HCT116 (cell line): Measurements from ENCODE around the gene CUEDC1. TPM values are rescaled to one million over a fixed set of nuclear protein-coding genes. Genes with fewer than 3 reads are reported as not detected.

Experiments
- ATAC-seq: fragments of 200-7000 bp; cut with Tn5 transposase; 2 replicates; pipeline ENCODE4 v1.9.1; 2020; ENCODE audit warnings: mild to moderate bottlenecking, moderate library complexity
- BruUV-seq: library from RNA; stranded (reverse); fragments of 400-500 nt; replicated peaks from 2 replicates; lab custom pipeline; 2021; lab: Mats Ljungman, UMichigan
- CTCF ChIA-PET: fragments of 300-600 bp; sonication (Branson Sonifier 250); formaldehyde crosslinking; loops from one replicate; lab custom pipeline; 2021; ENCODE audit warnings: antibody characterized with exemption; lab: Charles Lee
- POLR2A ChIA-PET: fragments of 300-600, 350-600 bp; sonication (Branson Sonifier 250); formaldehyde crosslinking; loops from one replicate; lab custom pipeline; 2021; ENCODE audit warnings: antibody characterized with exemption; lab: Charles Lee
- RAD21 ChIA-PET, 2 experiments: fragments of 300-600 bp; sonication (Branson Sonifier 250); formaldehyde crosslinking; loops; one replicate each; lab custom pipeline; 2023; ENCODE audit warnings: low total read pairs in 2 of 2; ENCODE audit not compliant: uncharacterized antibody in 2 of 2, unreplicated experiment in 2 of 2, low non-redundant PET in 1 of 2; lab: Charles Lee
- DNase-seq: peaks from one replicate; pipeline ENCODE4 v3.0.0-alpha.2; 2010; ENCODE audit warnings: low read depth, low spot score
- H2AFZ ChIP-seq: fragments of 200-600 bp; shearing (Covaris generic), sonication (generic); 2 replicates; pipeline ENCODE4 v1.6.1; 2017; ENCODE audit warnings: low read depth, mixed run types, mixed read lengths, antibody characterized with exemption, low read length; ENCODE audit not compliant: poor library complexity, severe bottlenecking
- H3K27ac ChIP-seq: 2 replicates; pipeline ENCODE4 v1.5.1; 2012; ENCODE audit warnings: low read depth, low read length
- H3K27me3 ChIP-seq: fragments of 200-600 bp; sonication (generic); 2 replicates; pipeline ENCODE4 v1.6.1; 2016; ENCODE audit warnings: mixed run types, low read length, mixed read lengths; ENCODE audit not compliant: insufficient read depth
- H3K36me3 ChIP-seq, 2 experiments: fragments of 200-500 bp in 1 of 2; fragments of 200-600 bp in 1 of 2; sonication (Bioruptor generic) in 1 of 2; sonication (generic) in 1 of 2; 2 replicates each; pipeline versions ENCODE4 v1.5.1 to v1.6.1; 2014 to 2016; ENCODE audit warnings: low read length in 2 of 2, inconsistent platforms in 1 of 2, mixed read lengths in 1 of 2, mixed run types in 1 of 2; ENCODE audit not compliant: insufficient read depth in 2 of 2, control insufficient read depth in 1 of 2
- H3K4me1 ChIP-seq, 2 experiments: fragments of 200-600 bp in 1 of 2; sonication (generic) in 1 of 2; 2 replicates each; pipeline versions ENCODE4 v1.5.1 to v1.6.1; 2012 to 2017; ENCODE audit warnings: low read length in 2 of 2, inconsistent platforms in 1 of 2, mild to moderate bottlenecking in 1 of 2, mixed read lengths in 1 of 2, mixed run types in 1 of 2, moderate library complexity in 1 of 2; ENCODE audit not compliant: insufficient read depth in 2 of 2, control insufficient read depth in 1 of 2
- H3K4me2 ChIP-seq: fragments of 200-600 bp; sonication (generic); 2 replicates; pipeline ENCODE4 v1.6.1; 2017; ENCODE audit warnings: mixed run types, low read length, mixed read lengths
- H3K4me3 ChIP-seq, 2 experiments: fragments of 200-600 bp in 1 of 2; sonication (generic) in 1 of 2; replicated peaks in 1 of 2; 2 replicates each; pipeline ENCODE4 v1.5.1; 2011 to 2016; ENCODE audit warnings: low read length in 2 of 2, control low read depth in 1 of 2, low read depth in 1 of 2, mild to moderate bottlenecking in 1 of 2, mixed read lengths in 1 of 2, mixed run types in 1 of 2
- H3K79me2 ChIP-seq: fragments of 200-600 bp; sonication (generic); 2 replicates; pipeline ENCODE4 v1.6.1; 2017; ENCODE audit warnings: mild to moderate bottlenecking, mixed run types, low read length, moderate library complexity, mixed read lengths; ENCODE audit not compliant: insufficient read depth
- H3K9ac ChIP-seq: fragments of 200-600 bp; sonication (generic); 2 replicates; pipeline ENCODE4 v1.6.1; 2016; ENCODE audit warnings: low read length, mixed read lengths
- H3K9me2 ChIP-seq: fragments of 200-600 bp; sonication (generic), shearing (Covaris generic); 2 replicates; pipeline ENCODE4 v1.6.1; 2017; ENCODE audit warnings: mixed run types, mild to moderate bottlenecking, moderate library complexity; ENCODE audit not compliant: insufficient read depth
- H3K9me3 ChIP-seq, 2 experiments: fragments of 200-500 bp in 1 of 2; fragments of 200-600 bp in 1 of 2; sonication (Bioruptor generic) in 1 of 2; sonication (generic) in 1 of 2; 2 replicates each; pipeline ENCODE4 v1.6.1; 2014 to 2017; ENCODE audit warnings: low read length in 2 of 2, mixed read lengths in 2 of 2, inconsistent platforms in 1 of 2, low read depth in 1 of 2, mild to moderate bottlenecking in 1 of 2, mixed run types in 1 of 2, moderate library complexity in 1 of 2; ENCODE audit not compliant: control insufficient read depth in 1 of 2, insufficient read depth in 1 of 2
- H4K20me1 ChIP-seq: fragments of 200-600 bp; sonication (generic), shearing (Covaris generic); 2 replicates; pipeline ENCODE4 v1.6.1; 2017; ENCODE audit warnings: mixed run types, mild to moderate bottlenecking, moderate library complexity; ENCODE audit not compliant: insufficient read depth
- CBX3 ChIP-seq: IDR thresholded peaks from 2 replicates; pipeline ENCODE4 v1.6.1; 2012; ENCODE audit warnings: low read depth
- EGR1 ChIP-seq: IDR thresholded peaks from 2 replicates; pipeline ENCODE4 v1.6.1; 2012; ENCODE audit warnings: low read depth
- POLR2A ChIP-seq: IDR thresholded peaks from 2 replicates; pipeline ENCODE4 v1.7.0; 2011; ENCODE audit warnings: borderline replicate concordance; ENCODE audit not compliant: insufficient read depth, insufficient read length; ENCODE audit errors: extremely low read depth
- POLR2AphosphoS5 ChIP-seq: IDR thresholded peaks from 2 replicates; pipeline ENCODE4 v1.6.1; 2011; ENCODE audit warnings: mild to moderate bottlenecking, low read depth, low read length, moderate library complexity
- SIN3A ChIP-seq: IDR thresholded peaks from 2 replicates; pipeline ENCODE4 v1.6.1; 2012; ENCODE audit warnings: low read depth
- SP1 ChIP-seq: IDR thresholded peaks from 2 replicates; pipeline ENCODE4 v1.6.1; 2012; ENCODE audit warnings: low read depth
- YY1 ChIP-seq: IDR thresholded peaks from 2 replicates; pipeline ENCODE4 v1.6.1; 2011; ENCODE audit warnings: low read length, low read depth, moderate library complexity, mild to moderate bottlenecking; ENCODE audit not compliant: insufficient replicate concordance; ENCODE audit errors: extremely low read depth
- ZNF274 ChIP-seq: fragments of 200-500 bp; sonication (Bioruptor generic); IDR thresholded peaks from 2 replicates; pipeline ENCODE4 v1.6.1; 2014; ENCODE audit warnings: mild to moderate bottlenecking, low read depth, low read length, inconsistent platforms
- intact Hi-C: fragments of 100-400 bp; cut with micrococcal nuclease; formaldehyde crosslinking; loops from 2 replicates; pipeline ENCODE4 v1.10.0; 2022
- total RNA-seq: library from RNA; stranded (reverse); gene quantifications from one replicate; pipeline ENCODE4 v1.2.1, GENCODE V29; 2021; ENCODE audit not compliant: unreplicated experiment
- TF ChIP-seq, protein P1 (sequence below): IDR thresholded peaks from 2 replicates; pipeline ENCODE4 v1.6.1; 2011; ENCODE audit warnings: mild to moderate bottlenecking, low read length, moderate library complexity; ENCODE audit not compliant: insufficient replicate concordance; ENCODE audit errors: extremely low read depth
- TF ChIP-seq, protein P2 (sequence below): IDR thresholded peaks from 2 replicates; pipeline ENCODE4 v1.6.1; 2012
- TF ChIP-seq, protein P3 (sequence below): IDR thresholded peaks from 2 replicates; pipeline ENCODE4 v1.6.1; 2012; ENCODE audit warnings: low read depth
- TF ChIP-seq, protein P4 (sequence below), 3 experiments: fragments of 200-600 bp in 1 of 3; sonication (generic) in 1 of 3; IDR thresholded peaks in 2 of 3; conservative IDR thresholded peaks in 1 of 3; 2 replicates each; pipeline ENCODE4 v1.5.1; 2012 to 2017; ENCODE audit warnings: low read depth in 2 of 3, low read length in 2 of 3, antibody characterized with exemption in 1 of 3, borderline replicate concordance in 1 of 3, control low read depth in 1 of 3, mild to moderate bottlenecking in 1 of 3, mixed read lengths in 1 of 3, mixed run types in 1 of 3, moderate library complexity in 1 of 3; ENCODE audit not compliant: insufficient read depth in 1 of 3

The CUEDC1 gene
- total RNA-seq, 1 experiment from 2014 or later: 60.2 TPM

DNA sequence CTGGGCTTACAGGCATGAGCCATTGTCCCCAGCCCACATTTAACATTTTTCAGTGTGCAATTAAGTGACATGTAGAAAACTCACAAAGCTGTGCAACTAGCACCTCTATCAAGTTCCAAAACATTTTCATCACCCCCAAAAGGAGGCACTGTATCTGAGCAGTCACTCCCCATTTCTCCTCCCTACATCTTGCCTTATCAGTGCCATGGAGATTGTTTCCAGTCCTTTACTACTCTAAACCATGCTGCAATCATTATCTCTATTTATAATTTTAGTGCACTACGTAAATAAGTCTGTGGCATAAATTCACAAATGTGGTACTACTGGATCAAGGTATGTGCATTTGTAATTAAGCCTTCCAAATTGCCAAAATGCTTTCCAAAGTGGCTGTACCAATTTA lies 112.9 kb downstream of the CUEDC1 start:
- Histone ChIP-seq H3K27me3 (no peaks in the 10 kb centered on the region), H3K9ac (no peak overlapping the region), H3K4me1 (0 out of 4 replicates have a peak, but pooled peaks cover 0 to 6% of the 10 kb centered on the region in 2 experiments), H2AFZ (no peak overlapping the region), H3K9me2 (no peaks in the 10 kb centered on the region), H3K9me3 (no peaks in the 10 kb centered on the region), H3K4me3 (no peak overlapping the region), H3K4me2 (no peak overlapping the region), H3K27ac (no peak overlapping the region), H4K20me1 (peaks cover 13% of the 10 kb centered on the region; the same call in 1 of the 2 replicates), H3K79me2 (peaks cover 57% of the 10 kb centered on the region), H3K36me3 (peaks cover 35 to 41% of the 10 kb centered on the region in 2 experiments)
- no peak; the same call in 1 of the 2 replicates for ATAC-seq
- BruUV-seq: no TSS peak
- ChIA-PET RAD21 (no interaction called here), POLR2A (no interaction called here), CTCF (interaction anchor here (1.6 kb wide), 1 partner anchor 9 kb away, joined by 6 read pairs; no protein-coding TSS in a partner anchor)
- intact Hi-C loops: no loop called here
- no peak for TF ChIP-seq SP1
- TF ChIP-seq CBX3: no peak
- TF ChIP-seq, protein P1, sequence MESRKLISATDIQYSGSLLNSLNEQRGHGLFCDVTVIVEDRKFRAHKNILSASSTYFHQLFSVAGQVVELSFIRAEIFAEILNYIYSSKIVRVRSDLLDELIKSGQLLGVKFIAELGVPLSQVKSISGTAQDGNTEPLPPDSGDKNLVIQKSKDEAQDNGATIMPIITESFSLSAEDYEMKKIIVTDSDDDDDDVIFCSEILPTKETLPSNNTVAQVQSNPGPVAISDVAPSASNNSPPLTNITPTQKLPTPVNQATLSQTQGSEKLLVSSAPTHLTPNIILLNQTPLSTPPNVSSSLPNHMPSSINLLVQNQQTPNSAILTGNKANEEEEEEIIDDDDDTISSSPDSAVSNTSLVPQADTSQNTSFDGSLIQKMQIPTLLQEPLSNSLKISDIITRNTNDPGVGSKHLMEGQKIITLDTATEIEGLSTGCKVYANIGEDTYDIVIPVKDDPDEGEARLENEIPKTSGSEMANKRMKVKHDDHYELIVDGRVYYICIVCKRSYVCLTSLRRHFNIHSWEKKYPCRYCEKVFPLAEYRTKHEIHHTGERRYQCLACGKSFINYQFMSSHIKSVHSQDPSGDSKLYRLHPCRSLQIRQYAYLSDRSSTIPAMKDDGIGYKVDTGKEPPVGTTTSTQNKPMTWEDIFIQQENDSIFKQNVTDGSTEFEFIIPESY: no peak
- no peak for TF ChIP-seq YY1
- TF ChIP-seq ZNF274: no peak
- TF ChIP-seq, protein P2, sequence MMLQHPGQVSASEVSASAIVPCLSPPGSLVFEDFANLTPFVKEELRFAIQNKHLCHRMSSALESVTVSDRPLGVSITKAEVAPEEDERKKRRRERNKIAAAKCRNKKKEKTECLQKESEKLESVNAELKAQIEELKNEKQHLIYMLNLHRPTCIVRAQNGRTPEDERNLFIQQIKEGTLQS: no peak
- TF ChIP-seq POLR2AphosphoS5: no peak
- no peak for TF ChIP-seq SIN3A
- TF ChIP-seq, protein P3, sequence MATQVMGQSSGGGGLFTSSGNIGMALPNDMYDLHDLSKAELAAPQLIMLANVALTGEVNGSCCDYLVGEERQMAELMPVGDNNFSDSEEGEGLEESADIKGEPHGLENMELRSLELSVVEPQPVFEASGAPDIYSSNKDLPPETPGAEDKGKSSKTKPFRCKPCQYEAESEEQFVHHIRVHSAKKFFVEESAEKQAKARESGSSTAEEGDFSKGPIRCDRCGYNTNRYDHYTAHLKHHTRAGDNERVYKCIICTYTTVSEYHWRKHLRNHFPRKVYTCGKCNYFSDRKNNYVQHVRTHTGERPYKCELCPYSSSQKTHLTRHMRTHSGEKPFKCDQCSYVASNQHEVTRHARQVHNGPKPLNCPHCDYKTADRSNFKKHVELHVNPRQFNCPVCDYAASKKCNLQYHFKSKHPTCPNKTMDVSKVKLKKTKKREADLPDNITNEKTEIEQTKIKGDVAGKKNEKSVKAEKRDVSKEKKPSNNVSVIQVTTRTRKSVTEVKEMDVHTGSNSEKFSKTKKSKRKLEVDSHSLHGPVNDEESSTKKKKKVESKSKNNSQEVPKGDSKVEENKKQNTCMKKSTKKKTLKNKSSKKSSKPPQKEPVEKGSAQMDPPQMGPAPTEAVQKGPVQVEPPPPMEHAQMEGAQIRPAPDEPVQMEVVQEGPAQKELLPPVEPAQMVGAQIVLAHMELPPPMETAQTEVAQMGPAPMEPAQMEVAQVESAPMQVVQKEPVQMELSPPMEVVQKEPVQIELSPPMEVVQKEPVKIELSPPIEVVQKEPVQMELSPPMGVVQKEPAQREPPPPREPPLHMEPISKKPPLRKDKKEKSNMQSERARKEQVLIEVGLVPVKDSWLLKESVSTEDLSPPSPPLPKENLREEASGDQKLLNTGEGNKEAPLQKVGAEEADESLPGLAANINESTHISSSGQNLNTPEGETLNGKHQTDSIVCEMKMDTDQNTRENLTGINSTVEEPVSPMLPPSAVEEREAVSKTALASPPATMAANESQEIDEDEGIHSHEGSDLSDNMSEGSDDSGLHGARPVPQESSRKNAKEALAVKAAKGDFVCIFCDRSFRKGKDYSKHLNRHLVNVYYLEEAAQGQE: no peak
- TF ChIP-seq POLR2A: no peak
- TF ChIP-seq EGR1: no peak
- TF ChIP-seq, protein P4, sequence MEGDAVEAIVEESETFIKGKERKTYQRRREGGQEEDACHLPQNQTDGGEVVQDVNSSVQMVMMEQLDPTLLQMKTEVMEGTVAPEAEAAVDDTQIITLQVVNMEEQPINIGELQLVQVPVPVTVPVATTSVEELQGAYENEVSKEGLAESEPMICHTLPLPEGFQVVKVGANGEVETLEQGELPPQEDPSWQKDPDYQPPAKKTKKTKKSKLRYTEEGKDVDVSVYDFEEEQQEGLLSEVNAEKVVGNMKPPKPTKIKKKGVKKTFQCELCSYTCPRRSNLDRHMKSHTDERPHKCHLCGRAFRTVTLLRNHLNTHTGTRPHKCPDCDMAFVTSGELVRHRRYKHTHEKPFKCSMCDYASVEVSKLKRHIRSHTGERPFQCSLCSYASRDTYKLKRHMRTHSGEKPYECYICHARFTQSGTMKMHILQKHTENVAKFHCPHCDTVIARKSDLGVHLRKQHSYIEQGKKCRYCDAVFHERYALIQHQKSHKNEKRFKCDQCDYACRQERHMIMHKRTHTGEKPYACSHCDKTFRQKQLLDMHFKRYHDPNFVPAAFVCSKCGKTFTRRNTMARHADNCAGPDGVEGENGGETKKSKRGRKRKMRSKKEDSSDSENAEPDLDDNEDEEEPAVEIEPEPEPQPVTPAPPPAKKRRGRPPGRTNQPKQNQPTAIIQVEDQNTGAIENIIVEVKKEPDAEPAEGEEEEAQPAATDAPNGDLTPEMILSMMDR (IDR thresholded peaks at IDR 0.05 in 2 of 3, conservative IDR thresholded peaks at IDR 0.05 in 1 of 3; ENCODE audit: borderline replicate concordance in 1 of 3, insufficient read depth in 1 of 3, low read depth in 2 of 3, low read length in 2 of 3): no peak
- no peak for DNase-seq
